Liver (tissue), 9 donors: Measurements from ENCODE around the gene CRADD. TPM values are rescaled to one million over a fixed set of nuclear protein-coding genes. Genes with fewer than 3 reads are reported as not detected.

Experiments
- DNase-seq: peaks from one replicate; pipeline ENCODE4 v3.0.0-alpha.2; 2017; ENCODE audit warnings: low spot score
- H3K27ac ChIP-seq, 2 donors: one replicate each; pipeline ENCODE4 v1.7.0; 2013; ENCODE audit warnings: inconsistent platforms in 2 of 2, low read length in 2 of 2, control low read depth in 1 of 2, low read depth in 1 of 2, mild to moderate bottlenecking in 1 of 2
- H3K27me3 ChIP-seq, 4 donors: one replicate each; pipeline versions ENCODE4 v1.6.1 to v1.7.0; 2013; ENCODE audit warnings: low read length in 3 of 4, inconsistent platforms in 1 of 4, mild to moderate bottlenecking in 1 of 4, moderate library complexity in 1 of 4; ENCODE audit not compliant: control insufficient read depth in 4 of 4, insufficient read depth in 4 of 4
- H3K36me3 ChIP-seq, 4 donors: one replicate each; pipeline versions ENCODE4 v1.6.1 to v1.7.0; 2013; ENCODE audit warnings: low read length in 3 of 4, mild to moderate bottlenecking in 3 of 4, low read depth in 1 of 4, moderate library complexity in 1 of 4; ENCODE audit not compliant: control insufficient read depth in 4 of 4, insufficient read depth in 3 of 4
- H3K4me1 ChIP-seq, 4 donors: one replicate each; pipeline versions ENCODE4 v1.6.1 to v1.7.0; 2013; ENCODE audit warnings: low read length in 3 of 4, mild to moderate bottlenecking in 3 of 4, moderate library complexity in 1 of 4; ENCODE audit not compliant: control insufficient read depth in 4 of 4, insufficient read depth in 4 of 4
- H3K4me3 ChIP-seq, 3 donors: one replicate each; pipeline versions ENCODE4 v1.6.1 to v1.7.0; 2013; ENCODE audit warnings: low read length in 3 of 3, control low read depth in 1 of 3, low read depth in 1 of 3, mild to moderate bottlenecking in 1 of 3
- H3K9ac ChIP-seq, 2 donors: one replicate each; pipeline ENCODE4 v1.7.0; 2013; ENCODE audit warnings: low read length in 2 of 2, mild to moderate bottlenecking in 2 of 2, moderate library complexity in 2 of 2, control low read depth in 1 of 2, low read depth in 1 of 2
- H3K9me3 ChIP-seq, 4 donors: one replicate each; pipeline versions ENCODE4 v1.6.1 to v1.7.0; 2013; ENCODE audit warnings: low read length in 3 of 4; ENCODE audit not compliant: control insufficient read depth in 4 of 4
- ATF3 ChIP-seq: IDR thresholded peaks from 2 replicates; pipeline ENCODE4 v1.6.1; 2016; ENCODE audit warnings: antibody characterized with exemption
- EGR1 ChIP-seq, 2 donors: IDR thresholded peaks; 2 replicates each; pipeline ENCODE4 v1.6.1; 2016 to 2018; ENCODE audit warnings: antibody characterized with exemption in 2 of 2, low read depth in 2 of 2
- FOXA1 ChIP-seq: IDR thresholded peaks from 2 replicates; pipeline ENCODE4 v1.6.1; 2016; ENCODE audit warnings: antibody characterized with exemption
- HNF4G ChIP-seq: IDR thresholded peaks from 2 replicates; pipeline ENCODE4 v1.6.1; 2016; ENCODE audit warnings: antibody characterized with exemption
- JUND ChIP-seq, 2 donors: IDR thresholded peaks; 2 replicates each; pipeline ENCODE4 v1.6.1; 2016; ENCODE audit warnings: antibody characterized with exemption in 2 of 2
- NR2F2 ChIP-seq: IDR thresholded peaks from 2 replicates; pipeline ENCODE4 v1.6.1; 2016; ENCODE audit warnings: antibody characterized with exemption
- RAD21 ChIP-seq, 2 donors: IDR thresholded peaks; 2 replicates each; pipeline ENCODE4 v1.6.1; 2016; ENCODE audit warnings: antibody characterized with exemption in 2 of 2, mild to moderate bottlenecking in 2 of 2
- REST ChIP-seq: IDR thresholded peaks from 2 replicates; pipeline ENCODE4 v1.6.1; 2016; ENCODE audit warnings: antibody characterized with exemption, mild to moderate bottlenecking
- RXRA ChIP-seq, 2 donors: IDR thresholded peaks; 2 replicates each; pipeline ENCODE4 v1.6.1; 2017 to 2018; ENCODE audit warnings: antibody characterized with exemption in 2 of 2, mild to moderate bottlenecking in 1 of 2
- YY1 ChIP-seq: IDR thresholded peaks from 2 replicates; pipeline ENCODE4 v1.6.1; 2016; ENCODE audit warnings: antibody characterized with exemption, mild to moderate bottlenecking
- ZBTB33 ChIP-seq: IDR thresholded peaks from 2 replicates; pipeline ENCODE4 v1.6.1; 2016; ENCODE audit warnings: antibody characterized with exemption
- WGBS: extraction: QIAGEN DNeasy Blood & Tissue Kit; methylation state at CpG from one replicate; pipeline ENCODE4 v1.1.7; 2013; 5-methylcytosine and 5-hydroxymethylcytosine counted together
- polyA plus RNA-seq, 2 donors: library from polyadenylated mRNA; stranded (reverse) in 1 of 2; unstranded in 1 of 2; fragments of 200-250 nt in 1 of 2; fragments of >200 nt in 1 of 2; fragmentation: Nextera tagmentation in 1 of 2; extraction: Ambion mirVana in 1 of 2; gene quantifications; one replicate each; pipeline versions ENCODE4 v1.2.1 to v1.2.3, GENCODE V29; 2013 to 2015
- total RNA-seq, 2 donors: library from RNA; depleted of rRNA; stranded (reverse); fragments of >200 nt; gene quantifications; one replicate each; pipeline ENCODE4 v1.2.3, GENCODE V29; 2014
- donor health status: healthy.
- donor health status: healthy.
- donor health status: healthy.
- donor health status: healthy.
- donor health status: healthy.

Gene CRADD
- total and polyA plus RNA-seq, 4 donors: 19.4 to 48.9 (median 29.6) TPM

GRCh38 chr12:93650626-93651025 lies 26.5 kb upstream of the CRADD start:
- Histone ChIP-seq H3K9ac (no peak overlapping the region), H3K36me3 (no peaks in the 10 kb centered on the region), H3K27ac (no peak overlapping the region), H3K4me1 (no peaks in the 10 kb centered on the region), H3K9me3 (no peaks in the 10 kb centered on the region), H3K4me3 (no peak overlapping the region), H3K27me3 (no peaks in the 10 kb centered on the region)
- WGBS: 92% methylated on average over 1 of the region's 1 CpG
- TF ChIP-seq REST: no peak
- TF ChIP-seq ZBTB33: no peak
- no peak for TF ChIP-seq RAD21 (IDR thresholded peaks at IDR 0.05)
- DNase-seq: no peak

GRCh38 chr12:93653079-93653478 lies 24.1 kb upstream of the CRADD start:
- Histone ChIP-seq H3K9me3 (no peaks in the 10 kb centered on the region), H3K9ac (no peak overlapping the region), H3K4me3 (no peak overlapping the region), H3K36me3 (no peaks in the 10 kb centered on the region), H3K4me1 (no peaks in the 10 kb centered on the region), H3K27ac (no peak overlapping the region), H3K27me3 (no peaks in the 10 kb centered on the region)
- no peak for DNase-seq
- no peak for TF ChIP-seq HNF4G
- no peak for TF ChIP-seq FOXA1
- no peak for TF ChIP-seq RXRA (IDR thresholded peaks at IDR 0.05)
- TF ChIP-seq JUND (IDR thresholded peaks at IDR 0.05): no peak
- WGBS: 95% methylated on average over 3 of the region's 3 CpGs

- 78% methylated on average over 3 of the region's 3 CpGs for WGBS
- H3K27ac ChIP-seq: no peak overlapping the region
- no peak overlapping the region for H3K4me3 ChIP-seq
- H3K9me3 ChIP-seq: no peaks in the 10 kb centered on the region
- H3K9ac ChIP-seq: no peak overlapping the region
- no peak for DNase-seq
- no peaks in the 10 kb centered on the region for H3K27me3 ChIP-seq
- no peaks in the 10 kb centered on the region for H3K4me1 ChIP-seq
- TF ChIP-seq HNF4G (no peak), YY1 (no peak)
- no peaks in the 10 kb centered on the region for H3K36me3 ChIP-seq
Measured at GRCh38 chr12:93653712-93654111, 23.5 kb upstream of the CRADD start.

- no peak overlapping the region for H3K4me3 ChIP-seq
- TF ChIP-seq EGR1 (IDR thresholded peaks at IDR 0.05; ENCODE audit: low read depth in 2 of 2) (no peak), RAD21 (IDR thresholded peaks at IDR 0.05) (no peak), HNF4G (no peak), NR2F2 (no peak), ATF3 (no peak)
- no peaks in the 10 kb centered on the region for H3K36me3 ChIP-seq
- 96% methylated on average over 2 of the region's 2 CpGs for WGBS
- no peak overlapping the region for H3K27ac ChIP-seq
- no peak overlapping the region for H3K9ac ChIP-seq
- no peak for DNase-seq
- H3K4me1 ChIP-seq: no peaks in the 10 kb centered on the region
- H3K27me3 ChIP-seq: no peaks in the 10 kb centered on the region
- no peaks in the 10 kb centered on the region for H3K9me3 ChIP-seq
Measured at GRCh38 chr12:93654421-93654820, 22.8 kb upstream of the CRADD start.
